ENCODE measurements around the gene CLDN10.
"Not testable (repeated sequence)": the region's sequence is repeated elsewhere in the genome, so short reads cannot be mapped to it uniquely, and the experiment has no call there.

CLDN10 gene

GRCh38 chr13:95541308-95541707, 11.2 kb upstream of the CLDN10 start:
- no peak for DNase-seq (ENCODE audit: low read depth)

GRCh38 chr13:95541911-95542474, 10.5 kb upstream of the CLDN10 start:
- DNase-seq (ENCODE audit: low read depth), result no peak

- DNase-seq (ENCODE audit: low read depth), result no peak
These were observed 8.2 kb upstream of the CLDN10 start for GRCh38 chr13:95544293-95544692.

GRCh38 chr13:95546919-95547318, 5.6 kb upstream of the CLDN10 start:
- DNase-seq (ENCODE audit: low read depth), result no peak

DNA sequence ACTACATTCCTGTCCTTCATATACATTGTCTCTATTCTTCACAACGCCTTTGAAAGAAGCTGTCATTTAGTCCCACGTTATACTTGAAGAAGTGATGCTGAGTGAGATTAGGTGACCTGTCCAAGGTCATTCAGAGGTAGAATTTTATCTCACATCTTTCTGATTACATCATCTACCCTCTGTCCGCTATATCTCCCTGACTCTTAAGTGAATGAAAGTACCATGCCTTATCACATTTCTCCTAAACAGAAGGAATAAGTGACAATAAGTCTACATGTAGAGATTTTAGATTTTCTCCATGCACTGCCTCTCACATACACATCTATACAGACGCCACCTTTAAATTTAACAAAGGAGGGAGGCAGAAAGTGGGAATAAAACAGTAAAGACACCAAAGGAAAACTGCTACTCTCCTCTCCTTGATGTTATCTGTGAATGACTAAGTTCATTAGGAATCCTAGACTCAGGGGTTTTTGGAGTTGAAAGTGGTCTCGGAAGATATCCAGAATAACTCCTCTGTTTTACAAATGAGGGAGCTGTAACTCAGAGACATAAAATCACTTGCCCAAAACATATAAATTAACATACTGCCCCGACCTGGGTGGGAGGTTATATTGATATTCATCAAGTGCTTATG, 4.9 kb upstream of the CLDN10 start:
- no peak for DNase-seq (ENCODE audit: low read depth)

GRCh38 chr13:95552208-95552538, 347 bp upstream of the CLDN10 start:
- DNase-seq (ENCODE audit: low read depth), result no peak

DNA sequence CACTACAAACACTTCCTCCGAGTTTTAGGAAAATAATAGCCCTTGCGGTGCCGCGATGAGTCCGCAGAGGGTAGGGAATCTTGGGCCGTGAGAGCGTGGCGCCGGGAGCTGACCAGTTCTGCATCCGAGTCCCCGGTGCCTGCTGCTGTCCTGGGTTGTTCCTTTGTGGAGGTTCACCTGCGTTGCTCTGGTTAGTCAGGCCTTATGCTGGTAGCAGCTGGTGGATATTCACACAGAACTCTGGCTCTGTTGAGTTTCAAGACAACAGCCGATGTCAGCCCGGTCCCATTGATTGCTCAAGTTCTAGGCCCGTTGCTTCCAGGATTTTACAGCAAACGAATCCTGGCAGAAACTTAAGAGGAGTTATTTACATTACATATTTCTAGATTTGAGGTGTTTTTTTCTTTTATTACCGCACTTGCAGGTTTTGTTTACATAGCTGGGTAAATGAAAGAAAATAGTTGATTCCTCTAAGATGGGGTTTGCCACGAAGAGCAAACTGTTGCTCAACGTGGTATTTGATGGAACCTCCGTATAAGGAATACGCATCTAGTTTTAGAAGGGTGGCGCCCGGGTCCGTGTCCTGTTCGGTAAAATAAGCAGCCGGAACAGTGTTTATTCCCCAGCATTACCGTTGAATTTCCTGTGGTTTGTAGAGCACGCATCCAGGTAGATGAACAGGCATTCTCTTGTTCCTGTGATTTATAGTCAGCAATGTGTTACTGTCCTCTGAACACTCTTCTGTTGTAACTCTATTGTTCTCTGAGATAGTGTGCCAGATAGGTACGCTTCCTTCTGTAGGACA, 1.3 kb downstream of the CLDN10 start:
- DNase-seq (ENCODE audit: low read depth), result no peak

GRCh38 chr13:95557013-95557412, 4.5 kb downstream of the CLDN10 start:
- no peak for DNase-seq (ENCODE audit: low read depth)

- no peak for DNase-seq (ENCODE audit: low read depth)
These were observed 6.6 kb downstream of the CLDN10 start for GRCh38 chr13:95559100-95559499.

GRCh38 chr13:95560387-95560786, 7.9 kb downstream of the CLDN10 start:
- no peak for DNase-seq (ENCODE audit: low read depth)

GRCh38 chr13:95564091-95564490, 11.6 kb downstream of the CLDN10 start:
- DNase-seq (ENCODE audit: low read depth), result no peak

- no peak for DNase-seq (ENCODE audit: low read depth)
These were observed 12.3 kb downstream of the CLDN10 start for GRCh38 chr13:95564733-95565291.

- not testable (repeated sequence) for DNase-seq (ENCODE audit: low read depth)
These were observed 13.2 kb downstream of the CLDN10 start for GRCh38 chr13:95565758-95566157.

DNA sequence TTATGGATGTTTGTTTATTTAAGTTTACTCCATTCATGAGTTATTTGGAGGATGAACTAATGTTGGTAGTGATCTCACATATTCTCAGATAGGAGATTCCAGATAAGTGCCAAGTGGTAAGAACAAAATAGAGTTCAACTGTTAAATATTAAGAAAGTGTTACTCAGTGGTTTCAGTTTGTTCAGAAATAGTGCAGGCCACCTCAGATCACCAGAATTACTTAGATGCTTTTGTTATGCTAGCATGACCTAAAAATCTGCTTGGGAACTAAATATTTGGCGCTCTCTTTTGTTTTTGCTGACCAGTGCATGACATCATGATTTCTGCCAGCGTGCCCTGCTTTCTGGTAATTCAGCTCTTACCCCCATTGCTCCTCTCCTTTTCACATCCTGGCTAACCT, 15.6 kb downstream of the CLDN10 start:
- no peak for DNase-seq (ENCODE audit: low read depth)

- no peak for DNase-seq (ENCODE audit: low read depth)
These were observed 17.5 kb downstream of the CLDN10 start for GRCh38 chr13:95570016-95570415.

- DNase-seq (ENCODE audit: low read depth), result no peak
These were observed 19.4 kb downstream of the CLDN10 start for GRCh38 chr13:95571941-95572340.

DNA sequence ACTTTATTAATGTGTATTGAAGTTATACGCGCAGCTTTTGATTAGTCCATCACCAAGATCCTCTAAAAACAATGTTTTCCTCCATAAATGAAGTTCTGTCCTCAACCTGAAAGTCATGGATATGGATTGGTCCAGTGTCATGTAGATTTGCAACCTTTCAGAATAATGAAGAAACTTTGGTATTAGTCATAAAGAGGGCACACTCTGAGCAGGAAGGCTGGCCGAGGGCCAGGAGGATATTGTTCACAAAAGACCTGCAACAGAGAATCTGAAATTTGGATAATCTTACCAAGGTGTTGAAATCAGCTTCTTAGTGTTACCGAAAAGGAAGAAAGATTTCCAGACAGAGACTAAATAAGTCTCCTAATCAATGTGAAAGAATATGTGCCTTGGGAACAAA, 20.7 kb downstream of the CLDN10 start:
- DNase-seq (ENCODE audit: low read depth), result no peak

GRCh38 chr13:95579303-95579702, 26.8 kb downstream of the CLDN10 start:
- DNase-seq (ENCODE audit: low read depth), result no peak

- DNase-seq (ENCODE audit: low read depth), result no peak
These were observed 33.3 kb downstream of the CLDN10 start for GRCh38 chr13:95585867-95586266.

DNA sequence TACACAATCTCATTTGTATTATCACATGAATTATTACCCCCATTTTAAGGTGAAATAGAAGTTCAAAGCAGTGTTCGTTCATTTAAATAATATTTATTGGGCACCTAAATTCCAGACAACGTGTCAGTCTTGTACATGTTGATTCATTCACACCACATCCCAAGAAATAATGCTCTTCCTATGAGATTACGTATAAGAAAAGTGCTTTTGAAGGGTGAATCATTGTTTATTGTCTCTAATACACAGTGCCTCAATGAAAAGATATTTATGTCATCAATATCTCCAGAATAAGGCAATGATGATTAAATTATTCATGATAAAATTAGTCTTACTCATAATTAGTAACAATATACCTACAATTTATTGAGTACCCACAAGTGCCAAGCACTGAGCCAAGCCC, 35.6 kb downstream of the CLDN10 start:
- DNase-seq (ENCODE audit: low read depth), result no peak

GRCh38 chr13:95588721-95589120, 36.2 kb downstream of the CLDN10 start:
- no peak for DNase-seq (ENCODE audit: low read depth)

DNA sequence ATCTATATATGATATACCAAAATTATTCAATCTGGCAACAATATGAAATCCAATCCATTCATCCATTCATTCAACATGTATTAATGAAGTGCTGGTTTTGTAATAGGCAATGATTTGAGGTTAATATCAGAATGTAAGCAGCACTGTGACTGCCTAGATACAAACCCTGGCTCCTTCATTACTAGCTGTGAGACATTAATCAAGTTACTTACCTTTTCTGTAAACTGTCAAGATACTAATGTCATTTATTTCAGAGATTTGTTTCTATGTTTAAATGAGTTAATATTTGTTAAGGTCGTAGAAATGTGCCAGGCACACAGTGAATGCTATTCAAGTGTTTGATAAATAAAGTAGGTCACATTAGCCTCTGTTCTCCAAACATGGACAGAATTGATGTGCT, 40.9 kb downstream of the CLDN10 start:
- DNase-seq (ENCODE audit: low read depth), result no peak

DNA sequence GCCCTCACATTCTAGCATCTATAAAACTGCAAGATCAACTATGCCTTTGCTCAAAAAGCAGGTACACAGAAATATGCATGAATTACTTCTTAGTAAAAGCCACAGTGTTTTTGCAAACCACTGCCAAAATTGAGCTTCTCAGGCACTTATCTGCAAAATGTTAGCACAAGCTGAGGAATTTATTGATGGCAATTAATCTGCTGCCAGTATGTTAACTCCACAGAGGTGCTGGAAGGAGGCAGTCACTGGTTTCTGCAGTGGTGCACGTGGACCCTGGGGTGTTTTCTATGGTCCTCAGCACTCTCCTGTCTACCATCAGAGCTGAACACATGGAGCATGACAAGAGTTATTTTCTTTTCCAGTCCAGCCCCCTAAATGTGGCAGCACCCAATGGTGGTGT, 44.2 kb downstream of the CLDN10 start:
- no peak for DNase-seq (ENCODE audit: low read depth)
